Vagina (tissue), 2 donors: ENCODE measurements around the gene XIAP. TPM values are rescaled to one million over a fixed set of nuclear protein-coding genes. Genes with fewer than 3 reads are reported as not detected.
"Not testable (repeated sequence)": the region's sequence is repeated elsewhere in the genome, so short reads cannot be mapped to it uniquely, and the experiment has no call there.

Experiments
- DNase-seq, 2 donors: peaks; one replicate each; pipeline ENCODE4 v3.0.0-alpha.2; 2017; ENCODE audit errors: extremely low spot score in 2 of 2
- H3K27ac ChIP-seq: fragments of 200-600 bp; sonication (generic); one replicate; pipeline ENCODE4 v1.5.1; 2019
- H3K27me3 ChIP-seq: fragments of 200-600 bp; sonication (generic); one replicate; pipeline ENCODE4 v1.5.1; 2019
- H3K36me3 ChIP-seq, 2 donors: fragments of 200-600 bp; sonication (generic); one replicate each; pipeline ENCODE4 v1.5.1; 2017 to 2019
- H3K4me1 ChIP-seq: fragments of 200-600 bp; sonication (generic); one replicate; pipeline ENCODE4 v1.5.1; 2019
- H3K4me3 ChIP-seq, 2 donors: fragments of 200-600 bp; sonication (generic); 1 replicate in 1 of 2; 2 replicates in 1 of 2; pipeline ENCODE4 v1.5.1; 2016 to 2019
- H3K9me3 ChIP-seq: fragments of 200-600 bp; sonication (generic); one replicate; pipeline ENCODE4 v1.5.1; 2019
- CTCF ChIP-seq, 3 experiments: fragments of 450-650 bp in 2 of 3; fragments of 200-600 bp in 1 of 3; sonication (generic) in 1 of 3; IDR thresholded peaks; one replicate each; pipeline ENCODE4 v1.5.1; 2017 to 2019; ENCODE audit warnings: antibody characterized with exemption in 3 of 3, mild to moderate bottlenecking in 2 of 3, moderate library complexity in 2 of 3
- POLR2A ChIP-seq, 2 donors: fragments of 450-650 bp; IDR thresholded peaks; one replicate each; pipeline ENCODE4 v1.6.1; 2017; ENCODE audit warnings: antibody characterized with exemption in 2 of 2, mild to moderate bottlenecking in 2 of 2, moderate library complexity in 2 of 2
- POLR2AphosphoS5 ChIP-seq, 2 donors: sonication (generic); formaldehyde crosslinking; IDR thresholded peaks; one replicate each; pipeline ENCODE4 v1.9.0; 2017; ENCODE audit warnings: antibody characterized with exemption in 2 of 2, mild to moderate bottlenecking in 2 of 2, low read depth in 1 of 2; ENCODE audit not compliant: insufficient read depth in 1 of 2
- intact Hi-C: fragments of 100-400 bp; cut with DNase I; formaldehyde crosslinking; loops from one replicate; pipeline ENCODE4 v1.15.1; 2023
- total RNA-seq: library from RNA; depleted of rRNA; stranded (reverse); fragments of >200 nt; gene quantifications from one replicate; pipeline ENCODE4 v1.2.3, GENCODE V29; 2016

XIAP gene
- total RNA-seq, 1 donor from 2014 or later = 15.5 TPM

GRCh38 chrX:123924186-123924585 lies 64.3 kb downstream of the XIAP start:
- no peaks in the 10 kb centered on the region for H3K36me3 ChIP-seq
- TF ChIP-seq CTCF (IDR thresholded peaks at IDR 0.05) (no peak), POLR2AphosphoS5 (IDR thresholded peaks at IDR 0.05; ENCODE audit: insufficient read depth in 1 of 2, low read depth in 1 of 2) (no peak), POLR2A (IDR thresholded peaks at IDR 0.05) (no peak)

GRCh38 chrX:123927845-123928244 lies 68.0 kb downstream of the XIAP start:
- Histone ChIP-seq H3K4me3 (no peak overlapping the region), H3K36me3 (no peaks in the 10 kb centered on the region)

More at GRCh38 chrX:123924186-123924585, 64.3 kb downstream of the XIAP start:
- H3K9me3 ChIP-seq = no peaks in the 10 kb centered on the region
- no peak for DNase-seq
- no peaks in the 10 kb centered on the region for H3K4me1 ChIP-seq
- H3K27me3 ChIP-seq = no peaks in the 10 kb centered on the region
- H3K4me3 ChIP-seq = no peak overlapping the region
- no peak overlapping the region for H3K27ac ChIP-seq
- intact Hi-C loops = no loop called here

GRCh38 chrX:123932055-123932454 lies 72.2 kb downstream of the XIAP start:
- H3K4me3 ChIP-seq, intact Hi-C loops, H3K27me3 ChIP-seq, H3K4me1 ChIP-seq, DNase-seq, H3K36me3 ChIP-seq, H3K9me3 ChIP-seq, H3K27ac ChIP-seq: not testable (repeated sequence)

More at GRCh38 chrX:123927845-123928244, 68.0 kb downstream of the XIAP start:
- intact Hi-C loops = no loop called here
- no peaks in the 10 kb centered on the region for H3K9me3 ChIP-seq
- DNase-seq = no peak
- H3K27ac ChIP-seq = no peak overlapping the region
- H3K4me1 ChIP-seq = no peaks in the 10 kb centered on the region
- no peak for TF ChIP-seq POLR2AphosphoS5 (IDR thresholded peaks at IDR 0.05; ENCODE audit: insufficient read depth in 1 of 2, low read depth in 1 of 2)
- no peak for TF ChIP-seq POLR2A (IDR thresholded peaks at IDR 0.05)
- no peak for TF ChIP-seq CTCF (IDR thresholded peaks at IDR 0.05)
- H3K27me3 ChIP-seq = no peaks in the 10 kb centered on the region

- Histone ChIP-seq H3K9me3 (no peaks in the 10 kb centered on the region), H3K27me3 (no peaks in the 10 kb centered on the region), H3K36me3 (no peaks in the 10 kb centered on the region), H3K4me3 (no peak overlapping the region), H3K27ac (no peak overlapping the region), H3K4me1 (no peaks in the 10 kb centered on the region)
- no peak for TF ChIP-seq POLR2A (IDR thresholded peaks at IDR 0.05)
- no peak for TF ChIP-seq CTCF (IDR thresholded peaks at IDR 0.05)
- TF ChIP-seq POLR2AphosphoS5 (IDR thresholded peaks at IDR 0.05; ENCODE audit: insufficient read depth in 1 of 2, low read depth in 1 of 2) = no peak
- no peak for DNase-seq
- intact Hi-C loops = loop anchor here (10.0 kb wide), 1 partner anchor 108 kb away; no protein-coding TSS in a partner anchor
Observed at GRCh38 chrX:123943074-123943473, 83.2 kb downstream of the XIAP start.

GRCh38 chrX:123943488-123943887 lies 83.6 kb downstream of the XIAP start:
- TF ChIP-seq POLR2A (IDR thresholded peaks at IDR 0.05) (no peak), CTCF (IDR thresholded peaks at IDR 0.05) (no peak), POLR2AphosphoS5 (IDR thresholded peaks at IDR 0.05; ENCODE audit: insufficient read depth in 1 of 2, low read depth in 1 of 2) (no peak)
- Histone ChIP-seq H3K4me3 (no peak overlapping the region), H3K27ac (no peak overlapping the region), H3K27me3 (no peaks in the 10 kb centered on the region), H3K9me3 (no peaks in the 10 kb centered on the region), H3K4me1 (no peaks in the 10 kb centered on the region), H3K36me3 (no peaks in the 10 kb centered on the region)
- DNase-seq = no peak
- intact Hi-C loops = loop anchor here (10.0 kb wide), 1 partner anchor 109 kb away; no protein-coding TSS in a partner anchor
